Measurements from ENCODE around the gene CAPN10.

GRCh38 chr2:240582781-240583180 is 3.8 kb upstream of the CAPN10 start:
- TF ChIP-seq CTCF (IDR thresholded peaks at IDR 0.05 in 4 of 5, conservative IDR thresholded peaks at IDR 0.05 in 1 of 5), result no peak
- TF ChIP-seq POLR2A (IDR thresholded peaks at IDR 0.05), result no peak
